Measurements from ENCODE around the gene ADRB2.

- TF ChIP-seq, protein P1, sequence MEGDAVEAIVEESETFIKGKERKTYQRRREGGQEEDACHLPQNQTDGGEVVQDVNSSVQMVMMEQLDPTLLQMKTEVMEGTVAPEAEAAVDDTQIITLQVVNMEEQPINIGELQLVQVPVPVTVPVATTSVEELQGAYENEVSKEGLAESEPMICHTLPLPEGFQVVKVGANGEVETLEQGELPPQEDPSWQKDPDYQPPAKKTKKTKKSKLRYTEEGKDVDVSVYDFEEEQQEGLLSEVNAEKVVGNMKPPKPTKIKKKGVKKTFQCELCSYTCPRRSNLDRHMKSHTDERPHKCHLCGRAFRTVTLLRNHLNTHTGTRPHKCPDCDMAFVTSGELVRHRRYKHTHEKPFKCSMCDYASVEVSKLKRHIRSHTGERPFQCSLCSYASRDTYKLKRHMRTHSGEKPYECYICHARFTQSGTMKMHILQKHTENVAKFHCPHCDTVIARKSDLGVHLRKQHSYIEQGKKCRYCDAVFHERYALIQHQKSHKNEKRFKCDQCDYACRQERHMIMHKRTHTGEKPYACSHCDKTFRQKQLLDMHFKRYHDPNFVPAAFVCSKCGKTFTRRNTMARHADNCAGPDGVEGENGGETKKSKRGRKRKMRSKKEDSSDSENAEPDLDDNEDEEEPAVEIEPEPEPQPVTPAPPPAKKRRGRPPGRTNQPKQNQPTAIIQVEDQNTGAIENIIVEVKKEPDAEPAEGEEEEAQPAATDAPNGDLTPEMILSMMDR (IDR thresholded peaks at IDR 0.05), result no peak
- no peak for TF ChIP-seq POLR2A (IDR thresholded peaks at IDR 0.05)
These were observed 8.3 kb downstream of the ADRB2 start for GRCh38 chr5:148834689-148835088.

Data from heart left ventricle (tissue), 13 donors.